Activated T-helper 17 cell treated with anti-CD3 and anti-CD28 coated beads, Interleukin-2, amount 50 U/mL, for 72 hours (primary cell): ENCODE measurements around the gene TTC6. TPM values are rescaled to one million over a fixed set of nuclear protein-coding genes. Genes with fewer than 3 reads are reported as not detected.

Experiments
- ATAC-seq: fragments of 150-1000 bp; cut with Tn5 transposase; replicated peaks from 2 replicates; pipeline ENCODE4 v1.10.0; 2021; ENCODE audit warnings: mild to moderate bottlenecking, moderate library complexity
- H3K27ac Mint-ChIP-seq: one replicate; pipeline ENCODE4 v1.8.0; 2022; ENCODE audit warnings: mixed read lengths
- H3K27me3 Mint-ChIP-seq: one replicate; pipeline ENCODE4 v1.8.0; 2022; ENCODE audit warnings: mixed read lengths
- H3K36me3 Mint-ChIP-seq: one replicate; pipeline ENCODE4 v1.8.0; 2022; ENCODE audit warnings: low read depth, mild to moderate bottlenecking, mixed read lengths
- H3K4me1 Mint-ChIP-seq: one replicate; pipeline ENCODE4 v1.8.0; 2022; ENCODE audit warnings: mixed read lengths
- H3K4me3 Mint-ChIP-seq: one replicate; pipeline ENCODE4 v1.8.0; 2022; ENCODE audit warnings: mild to moderate bottlenecking, mixed read lengths
- H3K9me3 Mint-ChIP-seq: one replicate; pipeline ENCODE4 v1.8.0; 2022; ENCODE audit warnings: mixed read lengths
- total RNA-seq, 2 donors: library from RNA; stranded (reverse); gene quantifications; one replicate each; pipeline ENCODE4 v1.2.3, GENCODE V29; 2022

Gene TTC6
- total RNA-seq, 2 donors from 2014 or later = not detected

DNA sequence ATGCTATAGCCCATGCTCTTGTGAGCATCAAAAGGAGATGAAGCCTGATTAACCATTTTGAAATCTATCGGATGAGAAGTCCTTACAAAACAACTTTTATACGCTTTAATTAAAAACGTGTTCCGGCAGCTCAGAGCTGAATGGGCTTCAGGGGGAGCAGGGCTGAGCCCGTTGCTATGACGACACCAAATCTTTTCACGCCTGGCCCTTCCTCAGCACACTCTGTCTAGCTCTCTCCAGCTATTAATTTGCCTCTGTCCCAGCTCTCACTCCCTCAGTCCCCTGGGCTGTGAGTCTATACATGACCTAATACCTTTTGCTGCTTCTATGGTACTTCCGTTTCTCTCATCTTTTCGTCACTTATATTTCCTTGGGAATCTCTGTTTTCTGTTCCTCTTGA, 16.2 kb upstream of the TTC6 start:
- peaks cover 11% of the 10 kb centered on the region for H3K27me3 Mint-ChIP-seq
- no peaks in the 10 kb centered on the region for H3K36me3 Mint-ChIP-seq
- H3K4me3 Mint-ChIP-seq = no peak overlapping the region
- no peaks in the 10 kb centered on the region for H3K4me1 Mint-ChIP-seq
- no peak overlapping the region for H3K27ac Mint-ChIP-seq
- no peak for ATAC-seq
- no peaks in the 10 kb centered on the region for H3K9me3 Mint-ChIP-seq

- Mint-ChIP-seq H3K9me3 (no peaks in the 10 kb centered on the region), H3K27ac (no peak overlapping the region), H3K36me3 (no peaks in the 10 kb centered on the region), H3K4me1 (no peaks in the 10 kb centered on the region), H3K4me3 (no peak overlapping the region), H3K27me3 (peaks cover 11% of the 10 kb centered on the region)
- no peak for ATAC-seq
These were observed 15.3 kb upstream of the TTC6 start for GRCh38 chr14:37580146-37580545.

DNA sequence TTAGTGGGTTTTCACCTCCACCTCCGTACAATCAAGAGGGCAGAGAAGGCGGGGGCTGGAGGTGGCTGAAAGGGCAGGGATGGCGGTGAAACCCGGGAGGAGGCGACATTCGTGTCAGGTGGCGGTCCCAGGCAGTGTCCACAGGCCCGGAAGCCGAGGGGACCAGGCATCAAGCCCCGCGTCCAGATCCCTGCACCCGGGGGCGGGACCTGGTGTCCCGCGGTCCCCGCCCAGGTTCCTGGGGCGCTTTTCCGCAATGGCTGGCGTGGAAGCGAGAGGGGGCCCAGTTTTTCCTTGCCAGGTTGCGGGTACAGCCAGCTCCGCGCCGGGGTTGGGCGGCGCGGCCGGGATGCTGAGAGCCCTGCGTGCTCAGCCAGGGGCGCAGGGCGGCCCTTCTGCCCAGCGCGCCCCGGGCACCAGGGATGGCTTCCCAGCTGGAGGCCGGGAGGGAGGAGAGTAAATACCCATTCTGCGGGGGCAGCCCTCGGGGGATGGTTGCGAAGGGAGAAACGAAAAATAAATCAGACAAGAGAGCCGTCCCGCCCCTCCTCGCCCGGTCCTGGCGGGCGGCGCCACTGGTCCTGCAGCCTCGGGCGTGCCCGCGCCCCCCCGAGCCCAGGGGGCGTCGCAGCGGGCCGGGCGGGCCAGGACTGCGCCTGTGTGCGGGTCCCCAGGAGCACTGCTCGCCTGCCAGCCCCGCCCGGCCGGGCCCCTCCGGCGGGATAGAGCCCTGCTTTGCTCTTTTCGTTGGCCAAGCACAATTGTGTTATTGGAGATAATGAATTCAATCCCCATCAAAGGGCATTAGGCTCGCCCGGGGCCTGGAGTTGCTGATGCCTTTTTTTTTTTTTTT, 11.8 kb upstream of the TTC6 start:
- Mint-ChIP-seq H3K27ac (no peak overlapping the region), H3K36me3 (peaks cover 5% of the 10 kb centered on the region), H3K9me3 (no peaks in the 10 kb centered on the region), H3K4me3 (no peak overlapping the region), H3K4me1 (no peaks in the 10 kb centered on the region), H3K27me3 (peaks cover 34% of the 10 kb centered on the region)
- no peak for ATAC-seq

- H3K27ac Mint-ChIP-seq = no peak overlapping the region
- H3K4me1 Mint-ChIP-seq = no peaks in the 10 kb centered on the region
- no peak overlapping the region for H3K4me3 Mint-ChIP-seq
- H3K27me3 Mint-ChIP-seq = peaks cover 43% of the 10 kb centered on the region
- H3K36me3 Mint-ChIP-seq = peaks cover 5% of the 10 kb centered on the region
- ATAC-seq = no peak
- H3K9me3 Mint-ChIP-seq = peaks cover 7% of the 10 kb centered on the region
These were observed 11.0 kb upstream of the TTC6 start for GRCh38 chr14:37584211-37585100.

GRCh38 chr14:37585101-37585511, 10.3 kb upstream of the TTC6 start:
- H3K27ac Mint-ChIP-seq = no peak overlapping the region
- H3K4me3 Mint-ChIP-seq = no peak overlapping the region
- H3K9me3 Mint-ChIP-seq = peaks cover 7% of the 10 kb centered on the region
- H3K36me3 Mint-ChIP-seq = peaks cover 5% of the 10 kb centered on the region
- peaks cover 46% of the 10 kb centered on the region for H3K27me3 Mint-ChIP-seq
- H3K4me1 Mint-ChIP-seq = no peaks in the 10 kb centered on the region
- ATAC-seq = no peak

DNA sequence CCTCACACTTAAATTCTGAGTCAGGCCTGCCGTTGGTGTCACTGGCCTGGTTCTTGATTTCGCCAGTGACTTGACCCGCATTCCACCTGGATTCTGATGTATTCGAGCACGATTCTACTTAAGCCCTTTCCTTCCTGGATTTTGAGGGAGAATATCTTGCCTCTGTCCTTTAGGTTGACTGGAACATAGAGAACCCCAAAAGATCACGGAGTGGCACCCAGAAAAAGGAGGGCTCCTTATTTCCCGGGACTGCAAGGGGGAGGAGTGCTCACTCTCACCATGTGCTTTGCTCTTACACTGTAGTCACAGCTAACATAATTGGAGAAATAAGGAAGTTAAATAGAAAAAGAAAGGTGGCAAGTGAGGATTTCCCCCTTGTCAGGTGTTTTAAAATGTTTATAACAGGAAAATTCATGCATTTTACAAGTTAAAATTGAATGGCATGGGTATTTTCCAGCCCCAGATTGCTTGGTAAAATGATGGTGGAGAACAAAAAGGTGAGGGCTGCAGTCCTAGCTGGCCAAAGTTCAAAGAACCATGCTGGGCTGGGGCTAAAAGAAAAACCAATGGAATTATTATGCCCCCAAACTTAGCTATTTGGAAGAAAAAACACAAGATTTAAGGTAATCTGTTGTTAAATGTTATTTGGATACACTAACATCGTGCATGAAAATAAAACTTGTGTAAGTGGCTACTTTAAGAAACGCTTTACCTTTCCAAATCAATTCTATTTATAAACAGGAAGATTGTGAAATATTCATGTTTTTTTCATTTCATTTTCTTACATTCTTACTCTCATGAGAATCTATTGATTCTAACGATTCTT, 9.2 kb upstream of the TTC6 start:
- Mint-ChIP-seq H3K4me1 (no peaks in the 10 kb centered on the region), H3K27me3 (peaks cover 56% of the 10 kb centered on the region), H3K27ac (no peak overlapping the region), H3K4me3 (no peak overlapping the region), H3K9me3 (peaks cover 7% of the 10 kb centered on the region), H3K36me3 (peaks cover 11% of the 10 kb centered on the region)
- no peak for ATAC-seq

GRCh38 chr14:37586797-37587130, 8.7 kb upstream of the TTC6 start:
- no peaks in the 10 kb centered on the region for H3K4me1 Mint-ChIP-seq

GRCh38 chr14:37587131-37587803, 8.2 kb upstream of the TTC6 start:
- no peak for ATAC-seq
- H3K36me3 Mint-ChIP-seq = peaks cover 14% of the 10 kb centered on the region
- H3K27ac Mint-ChIP-seq = no peak overlapping the region

More at GRCh38 chr14:37586797-37587130, 8.7 kb upstream of the TTC6 start:
- no peak for ATAC-seq
- H3K36me3 Mint-ChIP-seq = peaks cover 14% of the 10 kb centered on the region
- peaks cover 55% of the 10 kb centered on the region for H3K27me3 Mint-ChIP-seq
- H3K4me3 Mint-ChIP-seq = no peak overlapping the region
- peaks cover 7% of the 10 kb centered on the region for H3K9me3 Mint-ChIP-seq
- no peak overlapping the region for H3K27ac Mint-ChIP-seq

DNA sequence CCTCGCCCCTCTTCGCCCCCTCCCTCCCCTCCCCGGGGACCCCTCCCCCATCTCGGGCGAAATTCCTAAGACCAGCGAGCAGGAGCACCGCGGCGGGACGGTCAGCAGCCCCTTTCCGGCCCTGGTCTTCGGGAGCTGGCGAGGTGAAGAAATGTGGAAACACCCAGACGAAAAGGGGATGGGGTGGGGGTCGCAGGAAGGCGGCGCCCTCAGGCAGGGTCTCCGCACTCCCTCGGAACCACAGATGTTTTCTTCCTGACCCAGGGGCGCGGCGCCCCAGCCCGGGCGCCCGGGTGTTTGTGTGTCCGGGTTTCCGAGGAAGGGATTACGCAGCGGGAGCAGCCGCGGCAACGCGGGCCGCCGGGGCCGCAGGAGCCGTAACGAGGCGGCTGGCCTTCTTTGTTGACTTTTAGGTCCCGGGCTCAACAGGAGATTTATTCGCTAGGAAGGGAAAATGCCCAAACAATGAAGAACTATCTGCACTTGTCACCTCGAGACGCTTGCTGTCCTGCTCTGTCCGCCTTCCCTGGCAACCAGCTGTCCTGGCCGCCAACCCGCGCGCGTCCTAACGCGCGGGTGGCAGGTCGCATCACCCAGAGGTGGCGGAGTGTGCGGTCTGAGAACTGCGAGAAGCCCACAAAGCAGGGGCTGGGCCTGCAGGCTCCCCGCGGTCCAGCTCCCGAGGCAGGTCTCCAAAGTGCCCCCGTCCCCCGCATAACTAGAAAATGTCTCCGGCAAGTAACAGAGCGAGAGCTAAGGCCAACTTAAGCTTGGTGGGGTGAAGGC, 7.4 kb upstream of the TTC6 start:
- H3K4me3 Mint-ChIP-seq = no peak overlapping the region
- peaks cover 14% of the 10 kb centered on the region for H3K36me3 Mint-ChIP-seq
- H3K27me3 Mint-ChIP-seq = peaks cover 58% of the 10 kb centered on the region
- peaks cover 7% of the 10 kb centered on the region for H3K9me3 Mint-ChIP-seq
- ATAC-seq = no peak
- no peak overlapping the region for H3K27ac Mint-ChIP-seq
- H3K4me1 Mint-ChIP-seq = no peaks in the 10 kb centered on the region

More at GRCh38 chr14:37587131-37587803, 8.2 kb upstream of the TTC6 start:
- Mint-ChIP-seq H3K4me1 (no peaks in the 10 kb centered on the region), H3K27me3 (peaks cover 55% of the 10 kb centered on the region), H3K9me3 (peaks cover 7% of the 10 kb centered on the region), H3K4me3 (no peak overlapping the region)

GRCh38 chr14:37588667-37588955, 6.8 kb upstream of the TTC6 start:
- Mint-ChIP-seq H3K27ac (no peak overlapping the region), H3K9me3 (peaks cover 7% of the 10 kb centered on the region), H3K36me3 (peaks cover 14% of the 10 kb centered on the region), H3K27me3 (peaks cover 58% of the 10 kb centered on the region), H3K4me1 (no peaks in the 10 kb centered on the region), H3K4me3 (no peak overlapping the region)
- no peak for ATAC-seq

- no peak for ATAC-seq
- Mint-ChIP-seq H3K4me1 (peaks cover 2% of the 10 kb centered on the region), H3K36me3 (peaks cover 14% of the 10 kb centered on the region), H3K9me3 (peaks cover 7% of the 10 kb centered on the region), H3K4me3 (no peak overlapping the region), H3K27me3 (peaks cover 63% of the 10 kb centered on the region), H3K27ac (no peak overlapping the region)
These were observed 6.3 kb upstream of the TTC6 start for GRCh38 chr14:37588956-37589714.

GRCh38 chr14:37589715-37590427, 5.6 kb upstream of the TTC6 start:
- peaks cover 14% of the 10 kb centered on the region for H3K36me3 Mint-ChIP-seq
- no peak overlapping the region for H3K27ac Mint-ChIP-seq
- no peak for ATAC-seq
- H3K9me3 Mint-ChIP-seq = peaks cover 7% of the 10 kb centered on the region
- H3K4me1 Mint-ChIP-seq = peaks cover 3% of the 10 kb centered on the region
- no peak overlapping the region for H3K4me3 Mint-ChIP-seq
- H3K27me3 Mint-ChIP-seq = peaks cover 65% of the 10 kb centered on the region
